ENCODE measurements around the gene PRR23E. TPM values are rescaled to one million over a fixed set of nuclear protein-coding genes. Genes with fewer than 3 reads are reported as not detected.

Gene PRR23E
- total and polyA plus RNA-seq, 10 of the 15 experiments (the other 5 are each of a cell fraction or from before 2014, with no cell fraction given) = not detected

GRCh38 chr3:127206611-127207516 lies 13.9 kb downstream of the PRR23E start:
- no TSS peak for BruUV-seq (replicated peaks)
- H3K4me2 ChIP-seq (ENCODE audit: control insufficient read depth, insufficient read depth) = no peak overlapping the region
- no peaks in the 10 kb centered on the region for H3K4me1 ChIP-seq (ENCODE audit: control insufficient read depth, insufficient read depth, low read length)
- CTCF ChIA-PET = interaction anchor here (0.9 to 1.2 kb wide), 2 partner anchors 8 to 24 kb away, joined by 3 to 6 read pairs; no protein-coding TSS in a partner anchor
- 20% methylated on average over 15 of the region's 15 CpGs for WGBS (ENCODE audit: insufficient coverage, insufficient replicate concordance, low lambda C conversion rate, missing lambda C conversion rate)
- POLR2A ChIA-PET = no interaction called here
- H4K20me1 ChIP-seq (ENCODE audit: control insufficient read depth, insufficient read depth) = no peaks in the 10 kb centered on the region; the same call in 1 of the 2 replicates
- no peak overlapping the region for H3K9ac ChIP-seq (ENCODE audit: control insufficient read depth, insufficient read depth, low read length)
- SMC1A ChIA-PET (ENCODE audit: uncharacterized antibody, unreplicated experiment) = interaction anchor here (1.6 to 7.0 kb wide), 3 partner anchors 8 to 14 kb away, joined by 4 to 39 read pairs (median 17); no protein-coding TSS in a partner anchor
- intact Hi-C loops (cut with micrococcal nuclease; ENCODE audit: unreplicated experiment) (no loop called here), in situ Hi-C loops (cut with MboI) (no loop called here)
- no peak for DNase-seq (ENCODE audit: low read depth, low spot score)
- no peaks in the 10 kb centered on the region for H3K27me3 ChIP-seq (replicated peaks in 1 of 2; ENCODE audit: control insufficient read depth in 2 of 2, insufficient read depth in 2 of 2, low read length in 1 of 2)
- H2AFZ ChIP-seq (ENCODE audit: control insufficient read depth, low read depth, low read length) = no peak overlapping the region
- H3K4me3 ChIP-seq = no peak overlapping the region
- no peaks in the 10 kb centered on the region for H3K36me3 ChIP-seq (ENCODE audit: control insufficient read depth in 2 of 2, insufficient read depth in 2 of 2, low read length in 1 of 2)
- H3K9me3 ChIP-seq (replicated peaks; ENCODE audit: control insufficient read depth, insufficient read depth, low read length) = no peaks in the 10 kb centered on the region; the same call in 2 of the 3 replicates
- FAIRE-seq = no peak
- H3K79me2 ChIP-seq (ENCODE audit: control insufficient read depth, insufficient read depth, low read length) = no peaks in the 10 kb centered on the region
- no peak for ATAC-seq
- H3K27ac ChIP-seq (ENCODE audit: control insufficient read depth, insufficient read depth) = no peak overlapping the region
- RAD21 ChIA-PET (ENCODE audit: unreplicated experiment) = interaction anchor here (1.2 to 1.9 kb wide), 2 partner anchors 10 to 19 kb away, joined by 3 to 7 read pairs; no protein-coding TSS in a partner anchor
- TF ChIP-seq SUPT20H (IDR thresholded peaks at IDR 0.05; ENCODE audit: borderline replicate concordance, control insufficient read depth, low read depth, low read length) (no peak), ZZZ3 (IDR thresholded peaks at IDR 0.05; ENCODE audit: control insufficient read depth, insufficient read length, low read depth) (no peak), MEF2A (IDR thresholded peaks at IDR 0.05; ENCODE audit: insufficient read depth, low read depth, low read length) (no peak), SPI1 (IDR thresholded peaks at IDR 0.05; ENCODE audit: borderline replicate concordance, insufficient read depth, low read depth, low read length) (no peak), E2F8 (IDR thresholded peaks at IDR 0.05; ENCODE audit: low read depth, partially characterized antibody) (no peak), NRF1 (conservative IDR thresholded peaks at IDR 0.05; ENCODE audit: low read depth, low read length) (no peak), MTA2 (IDR thresholded peaks at IDR 0.05; ENCODE audit: low read depth) (no peak), LARP7 (IDR thresholded peaks at IDR 0.05) (no peak), YBX1 (IDR thresholded peaks at IDR 0.05) (no peak), RELB (IDR thresholded peaks at IDR 0.05; ENCODE audit: low read depth) (no peak), POLR2AphosphoS5 (IDR thresholded peaks at IDR 0.05; ENCODE audit: low read length) (no peak), ESRRA (IDR thresholded peaks at IDR 0.05; ENCODE audit: low read length) (no peak), BACH1 (IDR thresholded peaks at IDR 0.05; ENCODE audit: borderline replicate concordance) (no peak), HDGF (IDR thresholded peaks at IDR 0.05) (no peak), E2F4 (IDR thresholded peaks at IDR 0.05; ENCODE audit: low read depth, low read length) (no peak)
